Measurements from ENCODE around the gene ARID3A. TPM values are rescaled to one million over a fixed set of nuclear protein-coding genes. Genes with fewer than 3 reads are reported as not detected.

ARID3A gene
- total and polyA plus RNA-seq, 2 of the 8 experiments (the other 6 are each of a cell fraction or from before 2014, with no cell fraction given): 40.5 to 77.4 TPM

GRCh38 chr19:1018393-1018792, 92.6 kb downstream of the ARID3A start:
- WGBS, 2 experiments (ENCODE audit: extremely low coverage in 1 of 2, insufficient coverage in 1 of 2, insufficient read length in 1 of 2, insufficient replicate concordance in 2 of 2, low coverage in 1 of 2, low lambda C conversion rate in 2 of 2, missing lambda C conversion rate in 1 of 2): 95% methylated on average over 5 of the region's 5 CpGs; no CpG with 5 or more reads in 1 of the 2 experiments
- Histone ChIP-seq H3K23me2 (ENCODE audit: low read depth, low read length) (peaks cover 9% of the 10 kb centered on the region), H2BK12ac (ENCODE audit: low read depth, low read length) (no peak overlapping the region), H4K91ac (replicated peaks; ENCODE audit: insufficient read length, low read length) (no peak overlapping the region), H3K4me1 (replicated peaks in 1 of 4; ENCODE audit: control insufficient read depth in 3 of 4, insufficient read depth in 4 of 4, low read length in 3 of 4) (peaks cover 0 to 37% (median 25%) of the 10 kb centered on the region in 4 experiments; a peak in 5 of 7 replicates), H3K9ac (replicated peaks in 1 of 4; ENCODE audit: extremely low read depth in 1 of 4, low read depth in 3 of 4, low read length in 3 of 4) (no peak overlapping the region), H3K56ac (replicated peaks; ENCODE audit: insufficient read length, low read depth, low read length) (no peak overlapping the region), H2BK5ac (ENCODE audit: low read depth, low read length) (no peak overlapping the region), H4K5ac (ENCODE audit: insufficient read length, low read depth, low read length) (no peak overlapping the region), H3K14ac (ENCODE audit: insufficient read length) (no peak overlapping the region), H3K27me3 (replicated peaks in 1 of 4; ENCODE audit: control insufficient read depth in 3 of 4, extremely low read depth in 1 of 4, insufficient read depth in 3 of 4, low read length in 3 of 4) (no peaks in the 10 kb centered on the region), H3K4me2 (ENCODE audit: insufficient read depth in 1 of 2, low read depth in 2 of 2, low read length in 2 of 2) (no peak overlapping the region), H3K4me3 (ENCODE audit: extremely low read depth in 1 of 4, insufficient read depth in 2 of 4, low read depth in 3 of 4, low read length in 4 of 4) (no peak overlapping the region), H3K79me1 (ENCODE audit: low read depth, low read length) (peaks cover 24% of the 10 kb centered on the region), H3K18ac (ENCODE audit: extremely low read depth, low read length) (no peak overlapping the region), H3K4ac (replicated peaks; ENCODE audit: insufficient read length, low read depth, low read length) (no peak overlapping the region), H4K8ac (ENCODE audit: extremely low read depth, insufficient read depth, low read length) (no peak overlapping the region), H2AK5ac (ENCODE audit: low read depth, low read length) (no peak overlapping the region), H2BK20ac (ENCODE audit: low read length) (no peak overlapping the region), H2BK15ac (ENCODE audit: low read length) (no peak overlapping the region), H2BK120ac (replicated peaks; ENCODE audit: low read depth, low read length) (no peak overlapping the region), H3K27ac (ENCODE audit: low read depth, low read length) (no peak overlapping the region), H3K79me2 (ENCODE audit: control insufficient read depth in 1 of 2, insufficient read depth in 2 of 2, low read length in 2 of 2) (peaks cover 36 to 74% of the 10 kb centered on the region in 2 experiments), H3K36me3 (ENCODE audit: control insufficient read depth in 2 of 4, insufficient read depth in 4 of 4, low read length in 3 of 4) (peaks cover 0 to 10% (median under 1%) of the 10 kb centered on the region in 4 experiments; a peak in 1 of 8 replicates), H4K20me1 (replicated peaks in 1 of 2; ENCODE audit: control insufficient read depth in 1 of 2, insufficient read depth in 2 of 2, low read length in 2 of 2) (peaks cover 38 to 49% of the 10 kb centered on the region in 2 experiments), H3K9me3 (ENCODE audit: insufficient read depth in 2 of 2, low read depth in 1 of 2, low read length in 1 of 2) (no peaks in the 10 kb centered on the region), H3K23ac (ENCODE audit: insufficient read length) (no peak overlapping the region), H2AFZ (ENCODE audit: low read length) (no peak overlapping the region)
- DNase-seq (ENCODE audit: low read depth in 1 of 2, low spot score in 2 of 2) (no peak), FAIRE-seq (no peak)
- ChIA-PET POLR2A (ENCODE audit: partially characterized antibody) (interaction anchor here (0.6 to 6.4 kb wide), 5 partner anchors 11 to 203 kb away, joined by 3 to 125 read pairs (median 6); partner anchors contain the start of genes ABCA7 and CNN2), CTCF (ENCODE audit: partially characterized antibody) (interaction anchor here (0.5 to 1.9 kb wide), 3 partner anchors 11 to 946 kb away, joined by 3 to 8 read pairs (median 7); no protein-coding TSS in a partner anchor)
- TF ChIP-seq SP2 (IDR thresholded peaks at IDR 0.05; ENCODE audit: low read length): no peak
- no peak for TF ChIP-seq CREB1 (IDR thresholded peaks at IDR 0.05)
- TF ChIP-seq CEBPB (IDR thresholded peaks at IDR 0.05; ENCODE audit: low read depth, low read length): no peak
- no peak for TF ChIP-seq RAD21 (IDR thresholded peaks at IDR 0.05 in 1 of 2, conservative IDR thresholded peaks at IDR 0.05 in 1 of 2; ENCODE audit: low read depth in 2 of 2, low read length in 2 of 2)
- no peak for TF ChIP-seq TAF1 (IDR thresholded peaks at IDR 0.05; ENCODE audit: low read depth, low read length)
- TF ChIP-seq RBBP5 (IDR thresholded peaks at IDR 0.05; ENCODE audit: borderline replicate concordance, low read depth, low read length): no peak
- TF ChIP-seq E2F6 (IDR thresholded peaks at IDR 0.05): no peak
- TF ChIP-seq EZH2 (IDR thresholded peaks at IDR 0.05; ENCODE audit: low read depth, low read length, severe bottlenecking): no peak
- no peak for TF ChIP-seq JUND (IDR thresholded peaks at IDR 0.05; ENCODE audit: low read length)
- TF ChIP-seq NANOG (IDR thresholded peaks at IDR 0.05; ENCODE audit: insufficient read depth, low read depth, low read length, poor library complexity, severe bottlenecking): no peak
- TF ChIP-seq SP1 (IDR thresholded peaks at IDR 0.05; ENCODE audit: low read depth, low read length): no peak
- no peak for TF ChIP-seq SIN3A (conservative IDR thresholded peaks at IDR 0.05 in 1 of 2, IDR thresholded peaks at IDR 0.05 in 1 of 2; ENCODE audit: low read depth in 1 of 2, low read length in 2 of 2)
- TF ChIP-seq SAP30 (IDR thresholded peaks at IDR 0.05; ENCODE audit: insufficient read depth, insufficient replicate concordance, low read length): no peak
